H4 (cell line): ENCODE measurements around the gene ALPL. TPM values are rescaled to one million over a fixed set of nuclear protein-coding genes. Genes with fewer than 3 reads are reported as not detected.
"Not testable (repeated sequence)": the region's sequence is repeated elsewhere in the genome, so short reads cannot be mapped to it uniquely, and the experiment has no call there.

Experiments
- DNase-seq: peaks from one replicate; pipeline ENCODE4 v3.0.0-alpha.2; 2015; ENCODE audit warnings: low spot score
- total RNA-seq: library from RNA; depleted of rRNA; stranded (reverse); fragments of >200 nt; shearing (Covaris generic); gene quantifications from 2 replicates; pipeline ENCODE4 v1.2.3, GENCODE V29; 2014; rRNA removed

ALPL gene
- 0.14 TPM in 1 of 2 replicates, not detected in the other for total RNA-seq

DNA sequence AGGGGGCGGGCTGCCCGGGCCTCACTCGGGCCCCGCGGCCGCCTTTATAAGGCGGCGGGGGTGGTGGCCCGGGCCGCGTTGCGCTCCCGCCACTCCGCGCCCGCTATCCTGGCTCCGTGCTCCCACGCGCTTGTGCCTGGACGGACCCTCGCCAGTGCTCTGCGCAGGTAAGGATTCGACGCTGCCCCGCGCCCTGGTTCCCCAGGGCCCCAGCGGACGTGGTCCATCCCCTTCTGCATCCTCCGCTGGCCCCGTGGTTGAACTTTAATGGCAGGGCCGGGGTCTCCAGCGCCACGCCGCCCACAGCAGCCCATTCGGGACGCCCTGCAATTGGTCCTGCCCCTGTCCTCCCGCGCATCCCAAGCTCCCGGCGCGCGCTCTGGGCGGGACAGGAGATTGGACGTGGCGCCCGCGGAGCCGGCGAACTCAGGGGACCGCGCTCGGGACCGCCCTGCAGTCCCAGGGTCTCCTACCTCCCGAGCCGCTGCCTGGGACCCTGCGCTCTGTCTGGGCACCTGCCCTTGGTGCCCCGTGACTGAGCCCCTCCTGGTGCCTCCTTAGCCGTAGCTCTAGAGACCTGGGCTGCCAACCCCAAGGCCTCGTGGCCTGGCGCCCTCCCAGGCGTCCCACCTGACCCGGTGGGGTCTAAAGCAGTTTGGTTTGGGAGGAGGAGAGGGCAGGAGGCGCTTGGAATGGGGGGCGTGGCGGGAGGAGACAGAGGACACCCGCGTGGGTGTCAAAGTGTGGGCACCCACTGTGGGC, at the start of gene ALPL:
TSS of gene ALPL (plus strand) at position 73 of the 762 bp plus-strand sequence. CDS start 44,659 bp downstream, outside the sequence.
- no peak for DNase-seq

DNA sequence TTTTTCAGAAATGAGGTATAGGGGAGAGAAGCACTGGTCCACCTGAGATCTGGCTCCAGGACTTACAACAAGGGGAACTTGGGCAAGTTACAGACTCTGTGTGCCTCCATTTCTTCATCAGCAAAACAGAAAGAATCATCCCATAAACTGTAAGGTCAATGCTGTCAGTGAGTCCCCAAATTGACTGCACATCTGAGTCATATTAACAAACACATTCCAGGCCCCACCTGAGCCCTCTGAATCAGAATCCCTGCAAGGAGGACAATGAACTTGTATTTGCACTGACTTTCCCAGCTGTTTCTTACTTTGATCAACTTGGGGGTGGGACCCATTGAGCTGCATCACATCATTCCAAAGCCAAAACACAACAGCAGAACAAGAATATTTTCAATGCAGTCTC, 44.1 kb upstream of the ALPL start:
- DNase-seq: not testable (repeated sequence)

DNA sequence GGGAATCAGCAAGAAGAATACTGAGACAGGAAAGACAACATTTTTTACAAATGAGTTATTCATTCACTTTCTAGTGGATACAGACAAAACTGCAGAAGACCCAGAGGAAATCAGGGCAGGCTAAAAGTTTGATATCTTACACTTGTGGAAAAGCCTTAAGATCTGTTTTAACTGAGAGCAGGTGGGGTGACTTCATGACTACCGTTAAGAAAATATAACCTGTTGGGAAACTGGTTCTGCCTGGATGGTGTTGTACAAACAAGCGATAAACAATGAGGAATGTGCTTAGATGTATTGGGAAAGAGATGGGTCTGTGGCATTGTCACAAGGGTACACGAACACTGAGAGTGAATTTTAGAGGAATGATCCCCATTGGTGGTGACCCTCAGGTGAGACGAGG, 41.3 kb upstream of the ALPL start:
- not testable (repeated sequence) for DNase-seq

DNA sequence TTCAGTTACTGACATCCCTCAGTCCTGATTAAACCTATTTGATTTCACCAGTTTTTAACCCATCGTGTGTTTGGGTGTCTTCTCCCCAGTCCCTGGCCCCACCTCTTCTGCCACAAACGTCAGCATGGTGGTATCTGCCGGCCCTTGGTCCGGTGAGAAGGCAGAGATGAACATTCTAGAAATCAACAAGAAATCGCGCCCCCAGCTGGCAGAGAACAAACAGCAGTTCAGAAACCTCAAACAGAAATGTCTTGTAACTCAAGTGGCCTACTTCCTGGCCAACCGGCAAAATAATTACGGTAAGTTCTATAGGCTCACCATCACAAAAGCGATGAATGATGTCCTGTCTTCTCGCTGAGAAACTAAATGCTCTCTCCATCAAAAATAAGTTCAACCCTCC, 40.6 kb upstream of the ALPL start:
- DNase-seq: no peak

DNA sequence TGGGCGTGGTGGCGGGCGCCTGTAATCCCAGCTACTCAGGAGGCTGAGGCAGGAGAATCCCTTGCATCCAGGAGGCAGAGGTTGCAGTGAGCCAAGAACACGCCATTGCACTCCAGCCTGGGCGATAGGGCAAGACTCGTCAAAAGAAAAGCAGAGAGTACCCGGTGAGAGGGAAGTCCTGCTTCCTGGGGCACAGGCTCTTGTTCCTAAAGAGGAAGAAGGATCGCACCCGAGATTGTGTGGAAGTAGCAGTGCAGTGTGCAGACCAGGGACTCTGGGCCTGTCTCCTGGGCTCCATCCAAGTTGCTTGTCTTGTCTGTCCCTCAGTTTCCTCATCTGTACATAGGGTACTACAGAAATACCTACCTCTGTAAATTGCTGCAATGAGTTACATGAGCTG, 39.6 kb upstream of the ALPL start:
- DNase-seq: no peak

DNA sequence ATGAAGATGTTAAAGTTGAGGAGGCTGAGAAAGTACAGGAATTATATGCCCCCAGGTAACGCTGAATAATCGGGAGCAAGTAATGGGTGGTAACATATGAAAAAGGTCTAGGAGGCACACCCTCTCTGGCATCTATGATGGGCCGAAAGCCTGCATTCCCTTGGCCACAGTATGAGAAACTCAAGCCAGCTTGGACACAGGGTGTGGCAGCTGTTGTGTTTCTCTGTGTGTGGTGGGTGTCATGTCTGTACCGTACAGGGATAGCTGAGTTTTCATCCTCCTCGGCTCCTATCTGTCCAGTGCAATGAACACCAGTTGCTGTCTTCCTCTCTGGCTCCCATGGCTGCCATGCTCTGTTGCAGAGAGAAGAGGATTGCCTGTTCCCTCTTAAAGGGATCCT, 36.4 kb upstream of the ALPL start:
- no peak for DNase-seq

DNA sequence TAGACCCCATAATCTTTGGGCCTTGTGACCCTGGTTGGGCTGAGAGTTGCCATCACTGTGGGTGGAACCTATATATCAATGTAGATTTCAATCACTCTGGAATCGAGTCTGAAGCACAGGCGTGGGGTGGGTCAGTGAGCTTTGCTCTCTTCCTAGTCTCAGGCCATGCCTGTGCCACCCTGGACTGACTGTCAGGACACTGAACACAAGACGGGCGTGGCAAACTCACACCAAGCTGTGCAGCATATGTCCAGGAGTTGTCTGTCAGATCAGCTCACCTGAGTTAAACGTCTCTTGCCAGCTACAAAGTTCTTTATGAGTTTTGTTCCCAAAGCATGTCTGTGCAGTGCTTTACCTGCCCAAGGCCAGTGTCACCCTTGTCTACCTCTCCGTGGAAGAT, 30.9 kb upstream of the ALPL start:
- DNase-seq: no peak

DNA sequence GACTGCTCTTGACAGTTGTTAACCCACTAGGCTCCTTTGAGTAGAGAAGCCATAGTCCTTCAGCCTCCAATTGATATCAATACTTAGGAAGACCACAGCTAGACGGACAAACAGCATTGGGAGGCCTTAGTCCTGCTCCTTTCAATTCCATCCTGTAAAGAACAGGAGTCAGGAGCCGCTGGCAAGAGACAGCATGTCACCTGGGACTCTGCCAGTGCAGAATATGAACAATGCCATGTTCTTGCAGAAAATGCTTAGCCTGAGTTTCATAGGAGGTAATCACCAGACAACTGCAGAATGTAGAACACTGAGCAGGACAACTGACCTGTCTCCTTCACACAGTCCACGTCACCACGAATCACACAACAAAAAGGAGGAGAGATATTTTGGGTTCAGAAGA, 25.3 kb upstream of the ALPL start:
- DNase-seq: not testable (repeated sequence)

DNA sequence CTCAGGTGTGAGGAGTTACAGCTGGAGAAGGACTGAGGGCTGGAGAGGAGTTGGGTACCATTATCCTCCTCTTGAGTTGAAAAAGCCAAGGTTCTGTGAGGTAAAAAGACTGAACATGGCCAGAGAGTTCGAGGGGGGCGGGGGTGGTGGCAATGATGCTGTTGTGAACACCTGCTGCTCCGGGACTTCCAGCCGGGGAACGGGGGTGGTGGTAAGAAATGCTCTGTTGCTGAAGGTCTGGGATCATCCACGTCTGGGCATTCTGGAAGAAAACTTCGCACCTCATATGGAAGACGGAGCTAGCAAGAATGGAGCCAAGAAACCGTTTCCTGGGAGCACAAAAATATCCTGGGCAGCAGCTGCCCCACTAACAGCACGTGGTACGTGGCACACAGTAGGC, 20.1 kb upstream of the ALPL start:
- no peak for DNase-seq

DNA sequence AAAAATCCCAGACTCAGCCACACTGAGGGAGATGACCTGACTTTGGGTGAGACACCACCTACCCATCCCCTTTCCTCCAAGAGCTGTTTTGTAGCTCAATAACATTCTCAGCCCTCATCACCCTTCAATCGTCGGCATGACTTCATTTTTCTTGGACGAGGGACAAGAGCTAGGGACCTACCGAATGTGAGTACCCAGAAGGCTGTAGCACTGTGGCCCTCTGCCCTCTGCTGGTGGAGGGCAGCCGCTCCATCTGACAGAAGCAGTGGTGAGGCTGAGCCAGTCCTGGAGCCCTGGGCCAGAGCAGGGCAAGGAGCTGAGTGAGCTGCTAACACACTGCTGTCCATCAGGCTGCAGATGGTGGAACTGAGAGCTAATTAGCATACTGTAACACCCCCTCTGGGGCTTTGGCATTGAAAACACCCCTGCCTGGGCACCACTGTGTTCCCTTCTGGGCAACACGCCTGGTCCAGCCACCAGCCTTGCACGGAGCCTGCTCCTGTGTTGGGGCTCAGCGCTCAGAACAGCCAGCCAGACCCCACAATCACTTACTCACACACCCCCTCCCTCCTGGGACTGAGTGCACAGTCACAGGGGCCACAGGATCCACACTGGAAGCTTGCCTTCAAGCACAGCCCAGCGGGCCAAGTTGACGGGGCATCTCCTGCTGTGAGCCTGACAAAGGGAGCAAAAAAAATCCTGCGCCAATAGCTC, 18.3 kb upstream of the ALPL start:
- DNase-seq: no peak

DNA sequence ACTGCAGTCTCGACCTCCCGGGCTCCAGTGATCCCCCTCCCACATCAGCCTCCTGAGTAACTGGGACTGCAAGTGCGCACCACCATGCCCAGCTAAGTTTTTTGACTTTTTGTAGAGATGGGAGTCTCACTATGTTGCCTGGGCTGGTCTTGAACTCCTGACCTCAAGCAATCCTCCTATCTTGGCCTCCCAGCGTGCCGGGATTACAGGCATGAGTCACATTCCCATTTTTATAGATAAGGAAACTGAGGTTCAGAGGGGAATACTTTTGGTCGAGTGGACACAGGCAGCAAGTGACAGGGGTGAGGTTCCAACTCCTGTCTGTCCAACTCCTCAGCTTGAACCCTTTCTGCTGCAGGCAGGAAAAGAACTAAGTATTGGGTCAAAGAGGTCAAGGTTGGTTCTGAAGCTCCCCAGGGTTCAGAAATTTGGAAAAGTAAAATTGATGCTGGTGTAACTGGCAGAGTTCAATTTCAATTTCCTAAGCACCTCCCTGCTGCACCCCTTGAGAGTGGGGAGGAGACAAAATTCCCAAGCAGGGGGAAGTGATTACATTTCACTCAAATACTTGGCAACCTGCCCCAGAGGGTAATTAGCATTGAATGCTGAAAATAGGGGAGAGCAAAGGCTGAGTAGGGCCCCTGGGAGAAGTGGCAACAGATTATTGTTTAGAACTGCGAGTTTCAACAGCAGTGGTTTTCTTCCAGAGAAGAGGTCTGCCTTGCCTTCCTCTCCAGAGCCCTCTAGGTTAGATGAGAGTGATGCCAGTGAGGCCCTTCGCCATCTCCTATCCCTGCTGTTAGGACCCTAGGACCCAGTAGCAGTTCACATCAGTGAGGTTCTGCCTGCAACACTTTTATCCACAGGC, 17.5 kb upstream of the ALPL start:
- no peak for DNase-seq

DNA sequence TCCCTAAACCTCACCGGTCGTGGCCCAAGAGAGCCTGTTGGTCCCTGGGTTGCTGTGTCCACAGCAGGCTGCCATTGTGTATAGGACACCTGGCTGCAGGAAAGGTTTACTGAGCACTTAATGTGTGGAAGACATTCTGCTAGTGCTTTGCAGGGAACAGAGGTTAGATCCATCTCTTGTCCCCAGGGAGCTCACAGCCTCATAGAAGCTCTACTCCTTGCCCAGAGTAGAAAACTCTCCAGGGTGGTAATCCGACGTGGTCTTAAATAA, 16.9 kb upstream of the ALPL start:
- no peak for DNase-seq

DNA sequence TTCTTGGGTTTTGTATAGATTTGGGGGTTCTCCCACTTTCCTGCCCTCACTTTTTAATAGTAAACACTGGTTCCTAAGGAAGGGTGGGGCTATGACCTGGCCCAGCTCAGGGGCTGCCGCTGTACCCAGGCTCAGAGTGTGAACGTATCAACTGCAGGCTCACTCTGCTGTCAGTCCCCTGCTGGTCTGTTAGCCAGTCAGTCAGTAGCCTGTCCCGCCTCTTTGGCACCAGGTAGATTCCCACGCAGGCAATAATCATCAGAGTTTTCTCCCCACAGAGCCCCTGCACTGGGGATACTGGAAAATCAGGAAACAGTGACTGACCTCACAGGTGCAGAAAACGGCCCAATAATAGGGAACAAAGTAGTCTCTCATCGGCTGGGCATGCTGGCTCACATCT, 15.0 kb upstream of the ALPL start:
- DNase-seq: no peak

DNA sequence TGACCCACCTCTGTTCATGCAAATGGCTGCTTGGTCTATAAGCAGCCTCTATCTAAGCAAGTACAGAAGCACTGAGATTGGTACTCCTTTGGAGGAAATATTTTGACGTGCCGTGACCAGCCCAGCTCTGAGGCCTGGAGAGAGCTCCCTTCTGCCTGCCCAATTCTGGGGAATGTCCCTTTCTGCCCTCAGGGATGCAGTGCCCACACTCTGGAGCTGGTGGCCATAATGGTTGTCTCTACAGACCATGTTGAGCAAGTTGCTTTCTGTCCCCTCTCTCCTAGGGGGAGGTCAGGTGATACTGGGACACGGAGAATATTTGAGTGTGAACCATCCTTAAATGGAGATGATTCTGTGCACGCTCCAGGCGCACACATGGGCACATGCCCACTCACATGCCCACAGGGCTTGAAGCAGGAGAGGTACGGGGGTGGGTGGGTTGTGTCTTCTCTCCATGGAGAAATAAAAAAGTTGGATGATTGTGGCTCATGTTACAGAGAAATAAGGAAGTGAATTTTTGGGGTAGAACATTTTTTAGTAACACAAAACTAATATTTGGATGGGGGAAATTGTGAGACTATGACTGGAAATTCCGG, 13.9 kb upstream of the ALPL start:
- DNase-seq: no peak

DNA sequence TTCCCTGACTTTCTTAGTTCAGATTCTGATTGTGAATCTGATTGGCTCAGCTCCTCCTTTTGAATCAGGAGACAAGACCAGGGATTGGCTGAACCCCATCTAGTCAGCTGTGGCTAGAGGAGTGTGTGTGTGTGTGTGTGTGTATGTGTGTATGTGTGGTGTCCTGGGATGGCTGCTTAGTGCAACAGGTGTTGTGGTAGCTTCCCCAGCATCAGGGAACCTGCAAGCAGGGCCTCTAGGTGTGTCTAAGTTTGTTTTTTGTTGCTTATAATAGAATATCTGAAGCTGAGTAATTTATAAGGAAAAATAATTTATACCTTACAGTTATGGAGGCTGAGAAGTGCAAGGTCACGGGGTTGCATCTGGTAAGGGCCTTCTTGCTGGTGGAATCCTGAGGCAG, 13.2 kb upstream of the ALPL start:
- no peak for DNase-seq

DNA sequence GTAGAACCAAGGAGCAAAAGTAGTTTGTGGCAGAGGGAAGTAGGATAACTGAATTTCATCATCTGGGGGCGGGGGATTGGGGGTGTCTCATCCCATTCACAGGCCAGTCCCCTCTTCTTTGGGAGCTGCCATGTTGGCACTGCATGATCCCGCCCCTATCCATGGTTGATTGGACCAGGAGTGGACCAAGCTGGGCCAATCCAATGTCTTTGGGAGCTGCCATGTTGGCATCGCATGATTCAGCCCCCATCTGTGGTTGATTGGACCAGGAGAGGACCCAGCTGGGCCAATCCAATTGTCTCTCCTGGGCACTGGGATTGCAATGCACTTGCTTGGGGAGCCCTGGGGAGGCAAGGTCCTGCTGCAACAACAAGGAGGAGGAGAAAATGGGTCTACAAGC, 12.3 kb upstream of the ALPL start:
- DNase-seq: no peak

DNA sequence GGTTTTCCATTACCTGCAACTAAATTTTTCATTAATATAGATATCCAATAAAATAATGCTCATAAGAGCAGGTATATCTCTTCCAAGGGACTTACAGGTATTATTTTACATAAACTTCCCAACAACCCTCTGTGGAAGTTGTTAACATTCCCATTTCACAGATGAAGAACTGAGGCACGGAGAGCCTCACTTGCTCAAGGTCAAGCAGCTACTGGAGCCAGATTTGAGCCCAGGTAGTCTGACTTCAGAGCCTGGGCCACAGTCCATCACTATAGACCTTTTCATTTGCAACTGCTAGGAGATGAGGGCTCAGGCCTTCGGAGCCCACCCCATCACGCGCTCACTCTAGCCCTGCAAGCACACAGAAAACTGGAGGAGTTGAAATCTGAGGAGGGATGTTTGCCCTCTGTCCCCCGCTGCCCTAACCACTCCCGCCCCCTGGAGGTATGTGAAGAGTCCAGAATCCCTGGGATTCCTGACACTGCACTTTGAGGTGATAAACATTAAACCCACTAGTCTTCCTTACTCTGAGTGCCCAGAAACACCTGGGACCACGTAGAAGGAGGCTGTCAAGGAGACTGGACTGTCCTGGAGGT, 11.7 kb upstream of the ALPL start:
- no peak for DNase-seq

DNA sequence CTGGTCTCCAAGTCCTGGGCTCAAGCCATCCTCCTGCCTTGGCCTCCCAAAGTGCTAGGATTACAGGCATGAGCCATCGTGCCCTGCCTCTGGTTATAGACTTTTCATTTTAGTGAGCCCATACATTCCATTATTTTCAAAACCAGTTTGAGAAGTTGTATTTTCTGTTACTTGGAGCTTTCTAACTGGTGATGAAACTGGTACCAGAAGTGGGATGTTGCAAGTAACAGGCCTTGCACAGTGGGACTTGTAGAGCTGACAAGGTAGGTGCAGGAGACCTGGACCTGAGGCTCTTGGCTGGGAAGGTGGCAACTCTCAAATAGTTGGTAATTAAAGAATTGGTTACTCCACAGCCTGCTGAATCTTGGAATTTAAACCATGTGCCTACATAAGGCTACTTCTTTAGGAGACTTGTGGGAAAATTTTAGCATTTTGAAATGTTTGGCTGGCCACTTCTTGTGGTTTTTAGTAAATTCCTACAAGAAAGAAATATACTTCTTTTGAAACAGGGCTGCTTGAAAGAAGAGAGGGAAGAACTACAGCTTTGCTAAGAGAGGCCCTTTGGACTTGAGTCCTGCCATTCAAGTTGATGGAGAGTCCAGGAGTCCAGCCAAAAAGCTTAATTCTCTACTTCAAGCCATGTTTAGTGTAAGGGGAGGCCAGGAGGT, 9.8 kb upstream of the ALPL start:
- no peak for DNase-seq

DNA sequence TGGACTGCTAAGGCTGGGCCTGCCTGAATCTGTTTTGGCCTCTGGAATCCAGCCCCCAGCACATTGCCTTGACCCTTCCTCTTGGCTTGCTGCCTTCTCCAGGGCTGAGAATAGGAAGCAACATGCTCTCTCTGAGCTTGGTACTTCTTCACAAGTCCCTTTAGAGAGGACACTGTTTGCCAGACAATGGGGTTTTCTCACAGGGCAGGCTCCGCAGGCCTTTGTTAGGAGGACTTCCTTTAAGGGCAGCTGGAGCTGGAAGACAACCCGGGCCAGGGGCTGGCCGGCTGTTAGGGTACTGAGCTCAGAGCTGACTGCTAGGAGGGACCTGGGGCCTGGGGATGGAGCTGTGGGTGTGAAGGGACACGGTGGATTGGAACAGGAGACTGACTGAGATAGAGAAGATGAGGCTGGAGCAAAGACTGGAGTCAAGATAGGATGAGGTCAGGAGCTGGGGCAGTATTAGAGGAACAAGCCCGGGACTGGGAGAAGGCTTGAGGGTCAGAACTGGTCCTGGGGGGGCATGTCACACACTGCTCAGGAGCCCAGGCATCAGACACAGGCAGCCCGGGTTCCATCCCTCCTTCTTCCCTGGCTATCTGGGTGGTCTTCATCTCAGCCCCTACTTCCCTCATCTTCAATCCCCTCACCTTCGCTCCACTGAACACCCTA, 5.4 kb upstream of the ALPL start:
- DNase-seq: no peak

DNA sequence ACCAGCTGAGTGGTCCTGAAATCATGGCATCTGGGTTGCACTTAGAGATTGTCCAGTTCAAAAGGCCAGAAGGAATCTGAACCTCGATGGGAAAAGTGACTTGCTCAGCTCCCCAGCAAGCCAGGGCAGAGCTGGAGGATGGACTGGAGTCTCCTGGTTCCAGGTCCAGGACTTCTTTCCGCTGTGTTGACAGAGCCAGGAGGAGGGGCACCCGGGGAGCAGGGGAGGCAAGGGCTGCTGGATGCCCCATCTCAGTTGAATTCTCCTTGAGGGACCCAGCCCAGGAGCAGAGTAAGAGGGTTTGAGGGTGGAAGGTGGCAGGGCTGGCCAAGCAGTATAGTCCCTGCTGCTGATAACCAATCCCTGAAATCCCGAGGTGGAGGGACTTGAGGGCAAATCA, 2.4 kb upstream of the ALPL start:
- DNase-seq: no peak
